HepG2 (cell line): ENCODE results near the gene UBP1. TPM values are rescaled to one million over a fixed set of nuclear protein-coding genes. Genes with fewer than 3 reads are reported as not detected.

ENCODE experiments used
- ATF1 ChIP-seq: IDR thresholded peaks from 2 replicates; pipeline ENCODE4 v1.6.1; 2016; ENCODE audit warnings: mild to moderate bottlenecking, control low read depth
- CCDC6 ChIP-seq: sonication (generic); formaldehyde crosslinking; IDR thresholded peaks from 2 replicates; pipeline ENCODE4 v1.8.1; 2022; ENCODE audit warnings: mild to moderate bottlenecking, missing genetic modification reagents, moderate library complexity
- CHCHD3 ChIP-seq: sonication (generic); formaldehyde crosslinking; IDR thresholded peaks from 2 replicates; pipeline ENCODE4 v1.8.0; 2022; ENCODE audit warnings: mild to moderate bottlenecking, missing genetic modification reagents, moderate library complexity
- GTF2F1 ChIP-seq: fragments of 150-350 bp; IDR thresholded peaks from 2 replicates; pipeline ENCODE4 v1.6.1; 2014; ENCODE audit warnings: low read length
- HOXA7 ChIP-seq: sonication (generic); formaldehyde crosslinking; IDR thresholded peaks from 2 replicates; pipeline ENCODE4 v1.8.1; 2022; ENCODE audit warnings: mild to moderate bottlenecking, missing genetic modification reagents, moderate library complexity
- MYC ChIP-seq: sonication (generic); formaldehyde crosslinking; IDR thresholded peaks from 2 replicates; pipeline ENCODE4 v1.9.0; 2021; ENCODE audit warnings: missing genetic modification reagents, borderline replicate concordance
- POLR2AphosphoS5 ChIP-seq: IDR thresholded peaks from 2 replicates; pipeline ENCODE4 v1.6.1; 2012; ENCODE audit warnings: low read depth, low read length
- RFX5 ChIP-seq: IDR thresholded peaks from 2 replicates; pipeline ENCODE4 v1.6.1; 2011; ENCODE audit warnings: low read depth, low read length, improper control_type of control experiment
- RXRA ChIP-seq: sonication (generic); formaldehyde crosslinking; IDR thresholded peaks from 2 replicates; pipeline ENCODE4 v1.5.1; 2020; ENCODE audit warnings: missing genetic modification reagents
- SPEN ChIP-seq: sonication (generic); formaldehyde crosslinking; IDR thresholded peaks from 2 replicates; pipeline ENCODE4 v1.5.1; 2020; ENCODE audit warnings: low read depth, mild to moderate bottlenecking, missing genetic modification reagents
- SRSF9 ChIP-seq: fragments of 200-400 bp; formaldehyde crosslinking; IDR thresholded peaks from 2 replicates; pipeline ENCODE4 v1.6.1; 2018; ENCODE audit warnings: borderline replicate concordance, mild to moderate bottlenecking, low read depth, low read length; ENCODE audit not compliant: insufficient read depth, poor library complexity, severe bottlenecking
- TBX2 ChIP-seq: sonication (generic); formaldehyde crosslinking; IDR thresholded peaks from 2 replicates; pipeline ENCODE4 v1.5.0; 2020; ENCODE audit warnings: missing genetic modification reagents, mild to moderate bottlenecking, borderline replicate concordance
- ZBTB1 ChIP-seq: sonication (generic); formaldehyde crosslinking; IDR thresholded peaks from 2 replicates; pipeline ENCODE4 v1.4.0; 2020; ENCODE audit warnings: missing genetic modification reagents, borderline replicate concordance
- ZNF331 ChIP-seq: sonication (generic); formaldehyde crosslinking; IDR thresholded peaks from 2 replicates; pipeline ENCODE4 v1.4.0; 2020; ENCODE audit warnings: missing genetic modification reagents
- ZNF564 ChIP-seq: sonication (generic); formaldehyde crosslinking; IDR thresholded peaks from 2 replicates; pipeline ENCODE4 v1.8.1; 2023; ENCODE audit warnings: mild to moderate bottlenecking, missing genetic modification reagents
- ZNF800 ChIP-seq: sonication (generic); formaldehyde crosslinking; IDR thresholded peaks from 2 replicates; pipeline ENCODE4 v1.4.0; 2020; ENCODE audit warnings: missing genetic modification reagents
- polyA plus RNA-seq, 8 experiments: library from polyadenylated mRNA; depleted of rRNA in 3 of 8; stranded (reverse) in 7 of 8; unstranded in 1 of 8; fragments of >200 nt; fragmentation: Illumina TruSeq in 4 of 8; extraction: Trizol in 4 of 8; gene quantifications; 2 replicates each; pipeline versions ENCODE4 v1.2.1 to v1.2.3, GENCODE V29; 2011 to 2016; ENCODE audit warnings: low read depth in 4 of 8, missing spikeins in 1 of 8, mixed read lengths in 1 of 8; ENCODE audit not compliant: insufficient read depth in 1 of 8
- total RNA-seq, 5 experiments: library from RNA; depleted of rRNA; stranded (reverse); fragments of >200 nt; fragmentation: Illumina TruSeq; extraction: Trizol; gene quantifications; 2 replicates each; pipeline ENCODE4 v1.2.3, GENCODE V29; 2016; ENCODE audit warnings: low read depth in 1 of 5
- TF ChIP-seq, protein P1 (sequence below): sonication (generic); formaldehyde crosslinking; IDR thresholded peaks from 2 replicates; pipeline ENCODE4 v1.4.0; 2020; ENCODE audit warnings: missing genetic modification reagents
- TF ChIP-seq, protein P2 (sequence below): sonication (generic); formaldehyde crosslinking; conservative IDR thresholded peaks from 2 replicates; pipeline ENCODE4 v1.4.0; 2020; ENCODE audit warnings: missing genetic modification reagents
- TF ChIP-seq, protein P3 (sequence below): sonication (generic); formaldehyde crosslinking; conservative IDR thresholded peaks from 2 replicates; pipeline ENCODE4 v1.8.1; 2023; ENCODE audit warnings: missing genetic modification reagents
- TF ChIP-seq, protein P4 (sequence below): sonication (generic); formaldehyde crosslinking; IDR thresholded peaks from 2 replicates; pipeline ENCODE4 v1.5.1; 2020; ENCODE audit warnings: mild to moderate bottlenecking, missing genetic modification reagents, moderate library complexity

UBP1 gene
- total and polyA plus RNA-seq, 2 of the 13 experiments (the other 11 are each of a cell fraction or from before 2014, with no cell fraction given): 48.3 to 79.9 TPM

DNA sequence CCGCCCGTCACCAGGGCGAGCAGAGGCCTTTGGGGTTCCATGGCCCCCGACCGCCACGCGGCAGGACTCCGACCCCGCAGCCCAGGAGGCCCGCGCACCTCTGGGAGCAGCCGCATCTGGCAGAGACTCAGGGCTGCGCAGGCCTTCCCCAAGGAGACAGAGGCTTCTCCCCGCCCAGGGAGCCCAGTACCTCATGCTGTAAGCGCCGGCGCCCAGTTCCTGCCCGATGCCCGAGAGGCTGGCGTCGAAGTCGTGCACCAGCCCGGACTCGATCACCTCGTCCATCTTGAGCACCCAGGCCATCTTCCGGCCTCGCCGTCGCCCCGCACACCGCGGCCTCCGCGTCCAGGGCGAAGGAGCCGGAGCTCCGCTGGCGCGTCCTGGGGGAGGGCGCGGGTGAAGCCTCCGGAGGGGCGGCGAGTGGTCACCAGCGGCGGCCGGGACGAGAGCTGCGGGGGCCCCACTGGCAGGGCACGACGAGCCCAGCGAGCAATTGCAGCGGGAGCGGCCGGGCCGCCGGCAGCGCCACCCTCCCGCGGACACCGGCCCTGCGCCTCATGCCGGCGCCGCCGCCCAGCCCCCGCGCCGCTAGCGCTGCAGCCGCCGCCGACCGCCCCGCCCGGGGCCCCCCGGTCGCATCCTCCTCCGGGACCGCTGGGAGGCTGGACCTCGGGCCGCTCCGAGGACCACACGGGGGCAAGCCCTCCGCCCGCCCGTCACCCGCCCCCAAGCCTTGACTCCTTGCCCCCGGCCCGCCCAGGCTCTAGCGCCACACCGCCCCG, 468 bp downstream of the UBP1 start (continued):
- TF ChIP-seq, protein P1, sequence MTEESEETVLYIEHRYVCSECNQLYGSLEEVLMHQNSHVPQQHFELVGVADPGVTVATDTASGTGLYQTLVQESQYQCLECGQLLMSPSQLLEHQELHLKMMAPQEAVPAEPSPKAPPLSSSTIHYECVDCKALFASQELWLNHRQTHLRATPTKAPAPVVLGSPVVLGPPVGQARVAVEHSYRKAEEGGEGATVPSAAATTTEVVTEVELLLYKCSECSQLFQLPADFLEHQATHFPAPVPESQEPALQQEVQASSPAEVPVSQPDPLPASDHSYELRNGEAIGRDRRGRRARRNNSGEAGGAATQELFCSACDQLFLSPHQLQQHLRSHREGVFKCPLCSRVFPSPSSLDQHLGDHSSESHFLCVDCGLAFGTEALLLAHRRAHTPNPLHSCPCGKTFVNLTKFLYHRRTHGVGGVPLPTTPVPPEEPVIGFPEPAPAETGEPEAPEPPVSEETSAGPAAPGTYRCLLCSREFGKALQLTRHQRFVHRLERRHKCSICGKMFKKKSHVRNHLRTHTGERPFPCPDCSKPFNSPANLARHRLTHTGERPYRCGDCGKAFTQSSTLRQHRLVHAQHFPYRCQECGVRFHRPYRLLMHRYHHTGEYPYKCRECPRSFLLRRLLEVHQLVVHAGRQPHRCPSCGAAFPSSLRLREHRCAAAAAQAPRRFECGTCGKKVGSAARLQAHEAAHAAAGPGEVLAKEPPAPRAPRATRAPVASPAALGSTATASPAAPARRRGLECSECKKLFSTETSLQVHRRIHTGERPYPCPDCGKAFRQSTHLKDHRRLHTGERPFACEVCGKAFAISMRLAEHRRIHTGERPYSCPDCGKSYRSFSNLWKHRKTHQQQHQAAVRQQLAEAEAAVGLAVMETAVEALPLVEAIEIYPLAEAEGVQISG (CRISPR knock-in tag): no peak
- TF ChIP-seq MYC (peak; percentile 77), CCDC6 (peak; percentile 68; the same call in 1 of the 2 replicates), ZNF564 (CRISPR knock-in tag) (no peak), SPEN (no peak), GTF2F1 (no peak), HOXA7 (CRISPR knock-in tag) (no peak), ZNF800 (CRISPR knock-in tag) (peak; percentile 13; the same call in 1 of the 2 replicates), ATF1 (CRISPR knock-in tag) (no peak), SRSF9 (no peak), POLR2AphosphoS5 (no peak; the same call in 1 of the 2 replicates), CHCHD3 (CRISPR knock-in tag) (no peak; the same call in none of the 2 replicates), TBX2 (CRISPR knock-in tag) (peak; percentile 62), ZNF331 (no peak), ZBTB1 (CRISPR knock-in tag) (0 out of 2 replicates have a peak, but pooled peaks have one; percentile 40), RFX5 (no peak), RXRA (peak; percentile 45; the same call in 1 of the 2 replicates)
- TF ChIP-seq, protein P2, sequence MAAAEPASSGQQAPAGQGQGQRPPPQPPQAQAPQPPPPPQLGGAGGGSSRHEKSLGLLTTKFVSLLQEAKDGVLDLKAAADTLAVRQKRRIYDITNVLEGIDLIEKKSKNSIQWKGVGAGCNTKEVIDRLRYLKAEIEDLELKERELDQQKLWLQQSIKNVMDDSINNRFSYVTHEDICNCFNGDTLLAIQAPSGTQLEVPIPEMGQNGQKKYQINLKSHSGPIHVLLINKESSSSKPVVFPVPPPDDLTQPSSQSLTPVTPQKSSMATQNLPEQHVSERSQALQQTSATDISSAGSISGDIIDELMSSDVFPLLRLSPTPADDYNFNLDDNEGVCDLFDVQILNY (CRISPR knock-in tag): no peak
- TF ChIP-seq, protein P3, sequence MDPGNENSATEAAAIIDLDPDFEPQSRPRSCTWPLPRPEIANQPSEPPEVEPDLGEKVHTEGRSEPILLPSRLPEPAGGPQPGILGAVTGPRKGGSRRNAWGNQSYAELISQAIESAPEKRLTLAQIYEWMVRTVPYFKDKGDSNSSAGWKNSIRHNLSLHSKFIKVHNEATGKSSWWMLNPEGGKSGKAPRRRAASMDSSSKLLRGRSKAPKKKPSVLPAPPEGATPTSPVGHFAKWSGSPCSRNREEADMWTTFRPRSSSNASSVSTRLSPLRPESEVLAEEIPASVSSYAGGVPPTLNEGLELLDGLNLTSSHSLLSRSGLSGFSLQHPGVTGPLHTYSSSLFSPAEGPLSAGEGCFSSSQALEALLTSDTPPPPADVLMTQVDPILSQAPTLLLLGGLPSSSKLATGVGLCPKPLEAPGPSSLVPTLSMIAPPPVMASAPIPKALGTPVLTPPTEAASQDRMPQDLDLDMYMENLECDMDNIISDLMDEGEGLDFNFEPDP (CRISPR knock-in tag): no peak
- TF ChIP-seq, protein P4, sequence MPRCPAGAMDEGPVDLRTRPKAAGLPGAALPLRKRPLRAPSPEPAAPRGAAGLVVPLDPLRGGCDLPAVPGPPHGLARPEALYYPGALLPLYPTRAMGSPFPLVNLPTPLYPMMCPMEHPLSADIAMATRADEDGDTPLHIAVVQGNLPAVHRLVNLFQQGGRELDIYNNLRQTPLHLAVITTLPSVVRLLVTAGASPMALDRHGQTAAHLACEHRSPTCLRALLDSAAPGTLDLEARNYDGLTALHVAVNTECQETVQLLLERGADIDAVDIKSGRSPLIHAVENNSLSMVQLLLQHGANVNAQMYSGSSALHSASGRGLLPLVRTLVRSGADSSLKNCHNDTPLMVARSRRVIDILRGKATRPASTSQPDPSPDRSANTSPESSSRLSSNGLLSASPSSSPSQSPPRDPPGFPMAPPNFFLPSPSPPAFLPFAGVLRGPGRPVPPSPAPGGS: 0 out of 2 replicates have a peak, but pooled peaks have one; percentile 79
